ENCODE results near the gene CAPS.

- TF ChIP-seq RCOR1 (IDR thresholded peaks at IDR 0.05; ENCODE audit: low read depth, low read length) = no peak
- no peak for TF ChIP-seq ELK1 (IDR thresholded peaks at IDR 0.05; ENCODE audit: low read depth, low read length)
- TF ChIP-seq POLR2A (IDR thresholded peaks at IDR 0.05; ENCODE audit: low read length) = no peak
- TF ChIP-seq, protein P1, sequence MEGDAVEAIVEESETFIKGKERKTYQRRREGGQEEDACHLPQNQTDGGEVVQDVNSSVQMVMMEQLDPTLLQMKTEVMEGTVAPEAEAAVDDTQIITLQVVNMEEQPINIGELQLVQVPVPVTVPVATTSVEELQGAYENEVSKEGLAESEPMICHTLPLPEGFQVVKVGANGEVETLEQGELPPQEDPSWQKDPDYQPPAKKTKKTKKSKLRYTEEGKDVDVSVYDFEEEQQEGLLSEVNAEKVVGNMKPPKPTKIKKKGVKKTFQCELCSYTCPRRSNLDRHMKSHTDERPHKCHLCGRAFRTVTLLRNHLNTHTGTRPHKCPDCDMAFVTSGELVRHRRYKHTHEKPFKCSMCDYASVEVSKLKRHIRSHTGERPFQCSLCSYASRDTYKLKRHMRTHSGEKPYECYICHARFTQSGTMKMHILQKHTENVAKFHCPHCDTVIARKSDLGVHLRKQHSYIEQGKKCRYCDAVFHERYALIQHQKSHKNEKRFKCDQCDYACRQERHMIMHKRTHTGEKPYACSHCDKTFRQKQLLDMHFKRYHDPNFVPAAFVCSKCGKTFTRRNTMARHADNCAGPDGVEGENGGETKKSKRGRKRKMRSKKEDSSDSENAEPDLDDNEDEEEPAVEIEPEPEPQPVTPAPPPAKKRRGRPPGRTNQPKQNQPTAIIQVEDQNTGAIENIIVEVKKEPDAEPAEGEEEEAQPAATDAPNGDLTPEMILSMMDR (IDR thresholded peaks at IDR 0.05) = no peak
- TF ChIP-seq RFX5 (IDR thresholded peaks at IDR 0.05) = no peak
- TF ChIP-seq, protein P2, sequence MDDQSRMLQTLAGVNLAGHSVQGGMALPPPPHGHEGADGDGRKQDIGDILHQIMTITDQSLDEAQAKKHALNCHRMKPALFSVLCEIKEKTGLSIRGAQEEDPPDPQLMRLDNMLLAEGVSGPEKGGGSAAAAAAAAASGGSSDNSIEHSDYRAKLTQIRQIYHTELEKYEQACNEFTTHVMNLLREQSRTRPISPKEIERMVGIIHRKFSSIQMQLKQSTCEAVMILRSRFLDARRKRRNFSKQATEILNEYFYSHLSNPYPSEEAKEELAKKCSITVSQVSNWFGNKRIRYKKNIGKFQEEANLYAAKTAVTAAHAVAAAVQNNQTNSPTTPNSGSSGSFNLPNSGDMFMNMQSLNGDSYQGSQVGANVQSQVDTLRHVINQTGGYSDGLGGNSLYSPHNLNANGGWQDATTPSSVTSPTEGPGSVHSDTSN (IDR thresholded peaks at IDR 0.05) = no peak
- no peak for TF ChIP-seq BHLHE40 (IDR thresholded peaks at IDR 0.05; ENCODE audit: low read depth, low read length)
Measured at GRCh38 chr19:5916181-5916708, 2.2 kb downstream of the CAPS start.
